H9 (cell line): ENCODE data around the gene IFT81. TPM values are rescaled to one million over a fixed set of nuclear protein-coding genes. Genes with fewer than 3 reads are reported as not detected.

Experiments used
- DNase-seq: peaks from one replicate; pipeline ENCODE4 v3.0.0-alpha.2; 2017
- H2AFZ ChIP-seq: one replicate; pipeline ENCODE4 v1.6.1; 2013; ENCODE audit warnings: mild to moderate bottlenecking, low read length, control low read depth, moderate library complexity
- H2AK5ac ChIP-seq: 2 replicates; pipeline ENCODE4 v1.6.1; 2013; ENCODE audit warnings: low read length, control low read depth, mixed read lengths; ENCODE audit not compliant: insufficient read length
- H2BK120ac ChIP-seq: one replicate; pipeline ENCODE4 v1.6.1; 2013; ENCODE audit warnings: low read depth, mild to moderate bottlenecking, low read length, control low read depth, inconsistent platforms; ENCODE audit not compliant: poor library complexity, severe bottlenecking
- H2BK12ac ChIP-seq: 2 replicates; pipeline ENCODE4 v1.6.1; 2013; ENCODE audit warnings: low read length, control low read depth, mixed read lengths, low read depth; ENCODE audit not compliant: insufficient read length
- H2BK15ac ChIP-seq: 2 replicates; pipeline ENCODE4 v1.6.1; 2013; ENCODE audit warnings: low read depth, low read length, control low read depth
- H2BK20ac ChIP-seq: one replicate; pipeline ENCODE4 v1.6.1; 2013; ENCODE audit warnings: low read depth, mild to moderate bottlenecking, low read length, control low read depth, inconsistent platforms; ENCODE audit not compliant: poor library complexity, severe bottlenecking
- H2BK5ac ChIP-seq: 2 replicates; pipeline ENCODE4 v1.6.1; 2013; ENCODE audit warnings: low read length, control low read depth, mixed read lengths; ENCODE audit not compliant: insufficient read length
- H3K14ac ChIP-seq: 2 replicates; pipeline ENCODE4 v1.6.1; 2013; ENCODE audit warnings: low read length, control low read depth; ENCODE audit not compliant: insufficient read depth
- H3K18ac ChIP-seq: 2 replicates; pipeline ENCODE4 v1.6.1; 2013; ENCODE audit warnings: low read depth, mild to moderate bottlenecking, mixed read lengths, low read length, control low read depth; ENCODE audit not compliant: insufficient read length
- H3K23ac ChIP-seq: 2 replicates; pipeline ENCODE4 v1.6.1; 2013; ENCODE audit warnings: low read length, control low read depth, mixed read lengths, low read depth; ENCODE audit not compliant: insufficient read length
- H3K23me2 ChIP-seq: 2 replicates; pipeline ENCODE4 v1.6.1; 2013; ENCODE audit warnings: low read depth, mild to moderate bottlenecking, mixed read lengths, low read length, control low read depth; ENCODE audit not compliant: insufficient read length, poor library complexity, severe bottlenecking
- H3K27ac ChIP-seq: 2 replicates; pipeline ENCODE4 v1.5.1; 2013; ENCODE audit warnings: low read length, control low read depth, mixed read lengths, low read depth; ENCODE audit not compliant: insufficient read length
- H3K27me3 ChIP-seq: 2 replicates; pipeline ENCODE4 v1.6.1; 2013; ENCODE audit warnings: low read length, control low read depth, inconsistent platforms; ENCODE audit not compliant: insufficient read depth
- H3K4ac ChIP-seq: 2 replicates; pipeline ENCODE4 v1.6.1; 2013; ENCODE audit warnings: low read depth, mild to moderate bottlenecking, control low read depth, inconsistent platforms, low read length, moderate library complexity
- H3K4me1 ChIP-seq: 2 replicates; pipeline ENCODE4 v1.6.1; 2013; ENCODE audit warnings: low read length, control low read depth, inconsistent platforms; ENCODE audit not compliant: insufficient read depth
- H3K4me2 ChIP-seq: 2 replicates; pipeline ENCODE4 v1.6.1; 2013; ENCODE audit warnings: low read length, control low read depth, mixed read lengths; ENCODE audit not compliant: insufficient read length, insufficient read depth
- H3K56ac ChIP-seq: 2 replicates; pipeline ENCODE4 v1.6.1; 2013; ENCODE audit warnings: low read depth, mild to moderate bottlenecking, mixed read lengths, low read length, control low read depth; ENCODE audit not compliant: insufficient read length
- H3K79me1 ChIP-seq: 2 replicates; pipeline ENCODE4 v1.6.1; 2013; ENCODE audit warnings: low read depth, mild to moderate bottlenecking, moderate library complexity, low read length, control low read depth, inconsistent platforms; ENCODE audit not compliant: insufficient read depth, poor library complexity, severe bottlenecking
- H3K79me2 ChIP-seq: 2 replicates; pipeline ENCODE4 v1.6.1; 2013; ENCODE audit warnings: low read length, control low read depth, inconsistent platforms; ENCODE audit not compliant: insufficient read depth
- H3K9ac ChIP-seq: 2 replicates; pipeline ENCODE4 v1.6.1; 2013; ENCODE audit warnings: low read length, control low read depth, mixed read lengths; ENCODE audit not compliant: insufficient read length; ENCODE audit errors: extremely low read depth
- H3K9me3 ChIP-seq: one replicate; pipeline ENCODE4 v1.6.1; 2013; ENCODE audit warnings: low read depth, low read length, inconsistent platforms; ENCODE audit not compliant: control insufficient read depth
- H3T11ph ChIP-seq: one replicate; pipeline ENCODE4 v1.6.1; 2013; ENCODE audit warnings: mild to moderate bottlenecking, low read length, control low read depth, inconsistent platforms
- H4K20me1 ChIP-seq: one replicate; pipeline ENCODE4 v1.6.1; 2013; ENCODE audit not compliant: control insufficient read depth, insufficient read length, insufficient read depth
- H4K5ac ChIP-seq: 2 replicates; pipeline ENCODE4 v1.6.1; 2013; ENCODE audit warnings: low read depth, mild to moderate bottlenecking, mixed read lengths, low read length, control low read depth; ENCODE audit not compliant: insufficient read length
- H4K8ac ChIP-seq: replicated peaks from 2 replicates; pipeline ENCODE4 v1.6.1; 2013; ENCODE audit warnings: low read length, control low read depth, mixed read lengths, low read depth; ENCODE audit not compliant: insufficient read length
- H4K91ac ChIP-seq: 2 replicates; pipeline ENCODE4 v1.6.1; 2013; ENCODE audit warnings: low read depth, mild to moderate bottlenecking, moderate library complexity, mixed read lengths, low read length, control low read depth; ENCODE audit not compliant: insufficient read length
- H3K27ac Mint-ChIP-seq, 3 experiments: 2 replicates in 2 of 3; 3 replicates in 1 of 3; pipeline ENCODE4 v1.8.0; 2020 to 2021; ENCODE audit warnings: mixed read lengths in 3 of 3, mild to moderate bottlenecking in 1 of 3, moderate library complexity in 1 of 3
- H3K27me3 Mint-ChIP-seq: 2 replicates; pipeline ENCODE4 v1.8.0; 2021; ENCODE audit warnings: low read depth, mild to moderate bottlenecking, moderate library complexity, mixed read lengths
- H3K36me3 Mint-ChIP-seq, 3 experiments: 2 replicates in 2 of 3; 3 replicates in 1 of 3; pipeline ENCODE4 v1.8.0; 2020 to 2021; ENCODE audit warnings: low read depth in 3 of 3, mixed read lengths in 3 of 3; ENCODE audit not compliant: insufficient read depth in 1 of 3
- H3K4me1 Mint-ChIP-seq, 2 experiments: 2 replicates each; pipeline ENCODE4 v1.8.0; 2020; ENCODE audit warnings: mixed read lengths in 2 of 2
- H3K4me3 Mint-ChIP-seq, 2 experiments: 2 replicates in 1 of 2; 3 replicates in 1 of 2; pipeline ENCODE4 v1.8.0; 2020 to 2021; ENCODE audit warnings: mild to moderate bottlenecking in 2 of 2, mixed read lengths in 2 of 2, moderate library complexity in 1 of 2
- H3K9me3 Mint-ChIP-seq, 2 experiments: 2 replicates in 1 of 2; 3 replicates in 1 of 2; pipeline ENCODE4 v1.8.0; 2020; ENCODE audit warnings: mild to moderate bottlenecking in 2 of 2, mixed read lengths in 2 of 2, moderate library complexity in 1 of 2
- WGBS: extraction: QIAGEN DNeasy Blood & Tissue Kit; methylation state at CpG from one replicate; pipeline ENCODE4 v1.1.7; 2013; ENCODE audit warnings: missing lambda C conversion rate, low lambda C conversion rate, mixed read lengths; ENCODE audit not compliant: insufficient read length; ENCODE audit errors: extremely low coverage; 5-methylcytosine and 5-hydroxymethylcytosine counted together
- total RNA-seq: library from RNA; stranded (reverse); gene quantifications from 2 replicates; pipeline ENCODE4 v1.2.1, GENCODE V29; 2021
- TF ChIP-seq, protein P1 (sequence below): fragments of 200-600 bp; sonication (generic); conservative IDR thresholded peaks from 3 replicates; pipeline ENCODE4 v1.8.0; 2021; ENCODE audit warnings: antibody characterized with exemption, mild to moderate bottlenecking

The IFT81 gene
- total RNA-seq, 1 experiment from 2014 or later: 9.3 TPM

DNA sequence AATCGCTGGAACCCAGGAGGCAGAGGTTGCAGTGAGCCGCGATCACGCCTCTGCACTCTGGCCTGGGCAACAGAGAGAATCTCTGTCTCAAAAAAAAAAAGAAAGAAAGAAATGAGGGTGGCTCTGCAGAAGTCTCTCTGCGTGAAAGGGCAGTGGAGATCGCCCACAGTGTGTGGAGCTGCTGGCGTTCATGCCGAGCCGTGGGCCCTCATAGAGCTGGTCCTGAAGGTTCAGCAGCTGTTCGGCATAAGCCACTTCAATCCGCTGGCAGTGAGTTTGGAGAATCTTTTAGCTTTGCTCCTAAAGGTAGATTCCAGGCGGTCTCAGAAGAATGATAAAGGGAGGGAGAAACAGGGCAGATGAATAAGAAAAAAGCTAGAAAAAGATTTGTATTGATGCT is 120.2 kb downstream of the IFT81 start:
- peak overlapping the region in 1 of 3 experiments; percentile 50; a peak in 1 of 7 replicates for H3K27ac Mint-ChIP-seq
- H3K9ac ChIP-seq: no peak overlapping the region
- no peak overlapping the region for H3K18ac ChIP-seq
- no peaks in the 10 kb centered on the region for H3K23me2 ChIP-seq
- H3K4me2 ChIP-seq: no peak overlapping the region
- H2BK5ac ChIP-seq: no peak overlapping the region
- H3K4me1 Mint-ChIP-seq: peaks cover 17 to 31% of the 10 kb centered on the region in 2 experiments
- no peak overlapping the region for H3K4ac ChIP-seq
- H3K9me3 ChIP-seq: no peaks in the 10 kb centered on the region
- DNase-seq: no peak
- H3K23ac ChIP-seq: no peak overlapping the region
- H3K56ac ChIP-seq: no peak overlapping the region
- no peak overlapping the region for H3K27ac ChIP-seq
- H4K20me1 ChIP-seq: no peaks in the 10 kb centered on the region
- H2BK120ac ChIP-seq: no peak overlapping the region
- no peak overlapping the region for H2AFZ ChIP-seq
- no peak overlapping the region for H3T11ph ChIP-seq
- no peak overlapping the region for H2AK5ac ChIP-seq
- no peaks in the 10 kb centered on the region for H3K27me3 ChIP-seq
- no peaks in the 10 kb centered on the region for H3K79me2 ChIP-seq
- H3K79me1 ChIP-seq: no peaks in the 10 kb centered on the region
- no peak overlapping the region for H3K14ac ChIP-seq
- no peak overlapping the region for H3K4me3 Mint-ChIP-seq
- H3K27me3 Mint-ChIP-seq: no peaks in the 10 kb centered on the region
- peaks cover 0 to 7% of the 10 kb centered on the region in 2 experiments; a peak in 2 of 5 replicates for H3K9me3 Mint-ChIP-seq
- H4K91ac ChIP-seq: no peak overlapping the region
- no peak overlapping the region for H2BK12ac ChIP-seq
- H4K5ac ChIP-seq: no peak overlapping the region
- no peak overlapping the region for H4K8ac ChIP-seq
- H2BK15ac ChIP-seq: no peak overlapping the region
- no peak overlapping the region for H2BK20ac ChIP-seq
- TF ChIP-seq, protein P1, sequence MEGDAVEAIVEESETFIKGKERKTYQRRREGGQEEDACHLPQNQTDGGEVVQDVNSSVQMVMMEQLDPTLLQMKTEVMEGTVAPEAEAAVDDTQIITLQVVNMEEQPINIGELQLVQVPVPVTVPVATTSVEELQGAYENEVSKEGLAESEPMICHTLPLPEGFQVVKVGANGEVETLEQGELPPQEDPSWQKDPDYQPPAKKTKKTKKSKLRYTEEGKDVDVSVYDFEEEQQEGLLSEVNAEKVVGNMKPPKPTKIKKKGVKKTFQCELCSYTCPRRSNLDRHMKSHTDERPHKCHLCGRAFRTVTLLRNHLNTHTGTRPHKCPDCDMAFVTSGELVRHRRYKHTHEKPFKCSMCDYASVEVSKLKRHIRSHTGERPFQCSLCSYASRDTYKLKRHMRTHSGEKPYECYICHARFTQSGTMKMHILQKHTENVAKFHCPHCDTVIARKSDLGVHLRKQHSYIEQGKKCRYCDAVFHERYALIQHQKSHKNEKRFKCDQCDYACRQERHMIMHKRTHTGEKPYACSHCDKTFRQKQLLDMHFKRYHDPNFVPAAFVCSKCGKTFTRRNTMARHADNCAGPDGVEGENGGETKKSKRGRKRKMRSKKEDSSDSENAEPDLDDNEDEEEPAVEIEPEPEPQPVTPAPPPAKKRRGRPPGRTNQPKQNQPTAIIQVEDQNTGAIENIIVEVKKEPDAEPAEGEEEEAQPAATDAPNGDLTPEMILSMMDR: no peak
- no CpG with 5 or more reads among the region's 12 CpGs for WGBS
- peaks cover 0 to 9% (median 2%) of the 10 kb centered on the region in 3 experiments; a peak in 3 of 7 replicates for H3K36me3 Mint-ChIP-seq
- H3K4me1 ChIP-seq: no peaks in the 10 kb centered on the region
